Vagina (tissue), 2 donors: Measurements from ENCODE around the gene TTC39C. TPM values are rescaled to one million over a fixed set of nuclear protein-coding genes. Genes with fewer than 3 reads are reported as not detected.

ENCODE experiments used
- DNase-seq, 2 donors: peaks; one replicate each; pipeline ENCODE4 v3.0.0-alpha.2; 2017; ENCODE audit errors: extremely low spot score in 2 of 2
- H3K27ac ChIP-seq: fragments of 200-600 bp; sonication (generic); one replicate; pipeline ENCODE4 v1.5.1; 2019
- H3K27me3 ChIP-seq: fragments of 200-600 bp; sonication (generic); one replicate; pipeline ENCODE4 v1.5.1; 2019
- H3K36me3 ChIP-seq, 2 donors: fragments of 200-600 bp; sonication (generic); one replicate each; pipeline ENCODE4 v1.5.1; 2017 to 2019
- H3K4me1 ChIP-seq: fragments of 200-600 bp; sonication (generic); one replicate; pipeline ENCODE4 v1.5.1; 2019
- H3K4me3 ChIP-seq, 2 donors: fragments of 200-600 bp; sonication (generic); 1 replicate in 1 of 2; 2 replicates in 1 of 2; pipeline ENCODE4 v1.5.1; 2016 to 2019
- H3K9me3 ChIP-seq: fragments of 200-600 bp; sonication (generic); one replicate; pipeline ENCODE4 v1.5.1; 2019
- CTCF ChIP-seq, 3 experiments: fragments of 450-650 bp in 2 of 3; fragments of 200-600 bp in 1 of 3; sonication (generic) in 1 of 3; IDR thresholded peaks; one replicate each; pipeline ENCODE4 v1.5.1; 2017 to 2019; ENCODE audit warnings: antibody characterized with exemption in 3 of 3, mild to moderate bottlenecking in 2 of 3, moderate library complexity in 2 of 3
- POLR2A ChIP-seq, 2 donors: fragments of 450-650 bp; IDR thresholded peaks; one replicate each; pipeline ENCODE4 v1.6.1; 2017; ENCODE audit warnings: antibody characterized with exemption in 2 of 2, mild to moderate bottlenecking in 2 of 2, moderate library complexity in 2 of 2
- POLR2AphosphoS5 ChIP-seq, 2 donors: sonication (generic); formaldehyde crosslinking; IDR thresholded peaks; one replicate each; pipeline ENCODE4 v1.9.0; 2017; ENCODE audit warnings: antibody characterized with exemption in 2 of 2, mild to moderate bottlenecking in 2 of 2, low read depth in 1 of 2; ENCODE audit not compliant: insufficient read depth in 1 of 2
- intact Hi-C: fragments of 100-400 bp; cut with DNase I; formaldehyde crosslinking; loops from one replicate; pipeline ENCODE4 v1.15.1; 2023
- total RNA-seq: library from RNA; depleted of rRNA; stranded (reverse); fragments of >200 nt; gene quantifications from one replicate; pipeline ENCODE4 v1.2.3, GENCODE V29; 2016

The TTC39C gene
- total RNA-seq, 1 donor from 2014 or later, result 42.5 TPM

- intact Hi-C loops, result loop anchor here (5.0 to 10.0 kb wide), 3 partner anchors 65 to 182 kb away; no protein-coding TSS in a partner anchor
- Histone ChIP-seq H3K9me3 (no peaks in the 10 kb centered on the region), H3K36me3 (no peaks in the 10 kb centered on the region), H3K4me1 (no peaks in the 10 kb centered on the region), H3K27ac (no peak overlapping the region), H3K4me3 (no peak overlapping the region), H3K27me3 (no peaks in the 10 kb centered on the region)
- no peak for DNase-seq
- TF ChIP-seq CTCF (IDR thresholded peaks at IDR 0.05), result no peak
Observed at GRCh38 chr18:24009651-24010333, 4.8 kb upstream of the TTC39C start.

GRCh38 chr18:24010673-24011072 lies 3.9 kb upstream of the TTC39C start:
- H3K4me1 ChIP-seq, result no peaks in the 10 kb centered on the region
- TF ChIP-seq POLR2AphosphoS5 (IDR thresholded peaks at IDR 0.05; ENCODE audit: insufficient read depth in 1 of 2, low read depth in 1 of 2) (no peak), POLR2A (IDR thresholded peaks at IDR 0.05) (no peak), CTCF (IDR thresholded peaks at IDR 0.05) (no peak)
- H3K9me3 ChIP-seq, result no peaks in the 10 kb centered on the region
- H3K27ac ChIP-seq, result no peak overlapping the region
- intact Hi-C loops, result loop anchor here (5.0 to 10.0 kb wide), 3 partner anchors 64 to 183 kb away; no protein-coding TSS in a partner anchor
- H3K27me3 ChIP-seq, result no peaks in the 10 kb centered on the region
- H3K36me3 ChIP-seq, result no peaks in the 10 kb centered on the region
- DNase-seq, result no peak
- H3K4me3 ChIP-seq, result no peak overlapping the region

- no peak for DNase-seq
- H3K36me3 ChIP-seq, result no peaks in the 10 kb centered on the region
- TF ChIP-seq POLR2A (IDR thresholded peaks at IDR 0.05), result no peak
- TF ChIP-seq POLR2AphosphoS5 (IDR thresholded peaks at IDR 0.05; ENCODE audit: insufficient read depth in 1 of 2, low read depth in 1 of 2), result no peak
- TF ChIP-seq CTCF (IDR thresholded peaks at IDR 0.05), result no peak
- intact Hi-C loops, result loop anchor here (5.0 to 10.0 kb wide), 3 partner anchors 63 to 184 kb away; no protein-coding TSS in a partner anchor
- H3K27ac ChIP-seq, result no peak overlapping the region
- no peaks in the 10 kb centered on the region for H3K27me3 ChIP-seq
- H3K9me3 ChIP-seq, result no peaks in the 10 kb centered on the region
- H3K4me1 ChIP-seq, result peaks cover 4% of the 10 kb centered on the region
- no peak overlapping the region for H3K4me3 ChIP-seq
Observed at GRCh38 chr18:24011123-24011917, 3.2 kb upstream of the TTC39C start.

GRCh38 chr18:24013051-24013450 lies 1.5 kb upstream of the TTC39C start:
- Histone ChIP-seq H3K9me3 (no peaks in the 10 kb centered on the region), H3K36me3 (no peaks in the 10 kb centered on the region), H3K4me3 (no peak overlapping the region), H3K27me3 (no peaks in the 10 kb centered on the region), H3K27ac (no peak overlapping the region), H3K4me1 (peaks cover 17% of the 10 kb centered on the region)
- TF ChIP-seq CTCF (IDR thresholded peaks at IDR 0.05) (no peak), POLR2AphosphoS5 (IDR thresholded peaks at IDR 0.05; ENCODE audit: insufficient read depth in 1 of 2, low read depth in 1 of 2) (no peak), POLR2A (IDR thresholded peaks at IDR 0.05) (no peak)
- DNase-seq, result no peak
- intact Hi-C loops, result loop anchor here (5.0 to 10.0 kb wide), 3 partner anchors 62 to 186 kb away; no protein-coding TSS in a partner anchor
